HG03097 (cell line): ENCODE results near the gene TUBB1.

Source experiments
- ATAC-seq: cut with Tn5 transposase; IDR thresholded peaks from one replicate; pipeline ENCODE4 v1.9.1; 2021; ENCODE audit not compliant: unreplicated experiment, low FRiP score

TUBB1 gene

DNA sequence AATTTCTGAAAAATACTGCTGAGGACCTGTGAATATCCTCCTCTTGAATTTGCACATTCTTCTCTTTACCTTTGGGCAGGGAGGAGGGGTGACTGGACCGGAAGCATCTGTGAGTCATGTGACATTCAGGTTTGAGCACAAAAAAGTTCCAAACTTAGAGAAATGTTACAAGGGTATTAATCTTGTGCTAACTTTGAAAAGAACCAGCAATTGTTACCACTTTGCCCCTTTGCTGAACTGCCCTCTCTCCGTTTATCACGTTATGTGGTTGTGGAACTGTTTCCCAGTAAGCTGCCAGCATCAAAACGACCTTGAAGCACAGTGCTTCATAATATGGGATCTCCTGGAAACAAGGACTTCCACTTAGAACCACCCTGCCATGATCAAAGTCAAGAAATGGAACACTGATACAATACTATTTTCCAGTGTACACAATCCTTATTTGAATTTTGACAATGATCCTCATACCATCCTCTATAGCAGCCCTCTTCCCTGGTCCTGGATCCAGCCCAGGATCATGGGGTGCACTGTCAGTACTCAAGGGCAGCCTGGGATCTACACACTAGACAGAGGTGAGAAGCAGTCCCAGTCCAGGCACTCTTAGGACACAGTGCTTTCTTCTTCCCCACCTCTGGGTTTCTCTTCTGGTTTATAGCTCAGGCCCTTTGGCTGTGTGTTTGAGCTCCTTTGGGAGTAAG, 2.3 kb upstream of the TUBB1 start:
- ATAC-seq = no peak

DNA sequence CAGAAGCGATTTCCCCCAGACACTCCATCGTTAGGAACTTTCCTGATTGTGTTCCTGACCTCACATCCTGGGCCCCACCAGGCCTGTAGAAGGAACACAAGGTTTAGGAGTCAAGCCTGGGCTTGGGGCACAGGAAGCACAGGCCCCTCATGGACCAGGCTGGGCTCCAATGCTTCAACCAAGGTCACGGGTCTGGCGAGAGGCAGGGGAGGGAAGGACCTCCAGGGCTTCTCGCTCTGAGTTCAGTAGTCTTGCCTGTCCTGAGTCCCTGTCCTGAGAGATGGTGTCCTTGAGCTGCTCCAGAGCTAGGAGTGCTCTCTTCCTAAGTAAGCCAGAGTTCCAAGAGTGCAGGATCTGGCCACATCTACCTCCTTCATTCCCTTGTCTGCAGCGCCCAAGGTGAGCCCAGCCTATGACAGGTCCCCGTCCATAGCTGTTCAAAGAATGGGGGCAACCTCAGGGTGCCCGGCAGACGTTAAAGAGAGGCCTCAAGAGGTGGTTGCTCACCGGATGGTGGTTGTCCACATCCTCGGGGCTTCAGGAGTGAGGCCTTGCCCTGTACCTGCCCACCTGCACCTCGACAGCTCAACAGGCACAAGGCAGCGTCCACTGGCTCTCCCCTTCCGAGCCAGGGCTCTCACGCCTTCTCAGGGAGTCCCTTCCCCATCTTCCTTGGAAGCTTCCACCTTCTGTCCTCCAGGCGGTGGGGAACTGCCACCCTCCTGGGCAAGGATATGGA, 1.6 kb upstream of the TUBB1 start:
- ATAC-seq = no peak

GRCh38 chr20:59018817-59019216, 412 bp upstream of the TUBB1 start:
- ATAC-seq = no peak

GRCh38 chr20:59020938-59021551, 1.8 kb downstream of the TUBB1 start:
- ATAC-seq = no peak

DNA sequence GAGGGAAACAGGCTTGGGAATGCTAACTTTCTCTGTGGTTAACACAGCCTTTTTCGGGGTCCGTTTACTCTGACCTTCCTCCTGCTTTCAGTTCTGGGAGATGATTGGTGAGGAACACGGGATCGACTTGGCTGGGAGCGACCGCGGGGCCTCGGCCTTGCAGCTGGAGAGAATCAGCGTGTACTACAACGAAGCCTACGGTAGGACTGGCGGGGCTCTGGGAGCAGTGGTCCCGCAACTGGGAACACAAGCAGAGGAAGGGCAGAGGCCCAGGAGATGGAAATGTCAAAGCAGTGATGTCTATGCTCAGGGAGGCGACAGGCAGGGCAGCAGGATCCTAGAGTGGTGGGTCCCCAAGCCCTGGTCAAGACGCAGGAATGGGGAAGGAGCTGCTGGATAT, 3.5 kb downstream of the TUBB1 start:
- no peak for ATAC-seq

GRCh38 chr20:59023616-59024015, 4.4 kb downstream of the TUBB1 start:
- no peak for ATAC-seq

DNA sequence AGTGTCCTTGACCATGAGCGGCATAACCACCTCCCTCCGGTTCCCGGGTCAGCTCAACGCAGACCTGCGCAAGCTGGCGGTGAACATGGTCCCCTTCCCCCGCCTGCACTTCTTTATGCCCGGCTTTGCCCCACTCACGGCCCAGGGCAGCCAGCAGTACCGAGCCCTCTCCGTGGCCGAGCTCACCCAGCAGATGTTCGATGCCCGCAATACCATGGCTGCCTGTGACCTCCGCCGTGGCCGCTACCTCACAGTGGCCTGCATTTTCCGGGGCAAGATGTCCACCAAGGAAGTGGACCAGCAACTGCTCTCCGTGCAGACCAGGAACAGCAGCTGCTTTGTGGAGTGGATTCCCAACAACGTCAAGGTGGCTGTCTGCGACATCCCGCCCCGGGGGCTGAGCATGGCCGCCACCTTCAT, 4.9 kb downstream of the TUBB1 start:
- ATAC-seq = no peak

- ATAC-seq = no peak
Observed at GRCh38 chr20:59025086-59025485, 5.9 kb downstream of the TUBB1 start.

DNA sequence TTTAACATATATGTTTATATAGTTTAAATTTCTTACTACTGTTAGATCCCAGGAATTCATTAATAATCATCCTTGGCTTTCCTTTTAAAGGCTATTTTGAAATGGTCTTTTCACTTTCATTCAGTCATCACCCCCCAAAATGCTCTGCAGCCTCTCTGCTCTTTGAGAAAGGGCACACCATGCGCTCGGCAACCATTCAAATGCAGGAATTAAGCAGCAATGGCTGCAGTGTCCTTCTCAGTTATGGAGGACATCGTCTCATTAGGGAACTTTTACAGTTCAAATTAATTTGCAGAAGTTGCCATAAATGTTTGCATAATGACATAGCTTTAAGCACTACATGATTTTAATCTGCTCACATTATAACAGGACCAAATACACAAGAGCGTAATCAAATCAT, 6.3 kb downstream of the TUBB1 start:
- ATAC-seq = no peak

GRCh38 chr20:59026904-59027740, 7.9 kb downstream of the TUBB1 start:
- no peak for ATAC-seq

- no peak for ATAC-seq
Observed at GRCh38 chr20:59027741-59028320, 8.6 kb downstream of the TUBB1 start.

DNA sequence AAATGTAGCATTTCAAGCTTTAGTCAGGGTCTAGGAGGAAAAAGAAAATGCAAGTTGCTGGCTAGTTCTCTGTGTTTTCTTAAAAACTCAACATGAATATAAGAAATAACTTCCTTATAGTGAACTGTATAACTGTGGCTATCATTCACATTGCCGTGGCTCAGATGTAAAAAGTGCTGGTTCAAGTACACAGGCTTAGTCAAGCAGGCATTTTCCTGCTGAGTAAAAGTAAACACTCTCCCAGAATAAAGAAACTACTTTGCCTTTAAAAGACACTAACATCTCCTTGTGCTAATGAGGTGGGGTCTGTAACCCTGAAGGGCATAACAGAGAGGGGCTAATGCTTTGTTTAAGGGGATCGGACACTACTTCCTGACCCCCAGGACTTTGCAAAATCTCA, 9.6 kb downstream of the TUBB1 start:
- ATAC-seq = no peak

DNA sequence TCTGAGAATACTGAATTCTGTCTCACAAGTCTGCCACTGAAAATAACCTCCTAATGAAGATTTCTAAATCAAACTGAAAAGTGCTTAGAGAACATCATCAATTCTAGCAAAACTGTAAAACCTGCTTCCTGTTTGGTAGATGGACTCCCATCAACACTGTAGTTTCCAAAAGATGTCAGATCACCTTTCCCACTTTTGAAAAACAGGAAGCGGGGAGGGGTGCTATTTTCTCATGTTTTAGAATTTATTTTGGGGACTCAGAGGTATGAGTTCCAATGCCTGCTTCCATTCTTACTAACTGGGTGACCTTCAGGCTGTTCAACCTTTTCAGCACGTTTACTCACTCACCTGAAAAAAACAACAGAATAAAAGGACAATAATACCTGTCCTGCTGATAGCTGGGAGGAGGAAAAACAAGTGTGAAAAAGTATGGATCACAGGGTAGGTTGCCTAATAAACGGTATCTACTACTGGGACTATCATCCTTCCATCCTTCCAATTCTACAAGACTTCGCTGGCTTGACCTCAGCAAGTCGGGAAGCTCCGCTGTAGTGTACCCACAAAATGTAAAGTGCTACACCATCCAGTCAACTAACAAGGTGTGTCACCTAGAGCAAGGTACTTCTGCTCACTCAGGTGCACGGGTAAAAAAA, 11.8 kb downstream of the TUBB1 start:
- no peak for ATAC-seq

GRCh38 chr20:59031564-59032022, 12.4 kb downstream of the TUBB1 start:
- no peak for ATAC-seq

GRCh38 chr20:59032023-59032712, 12.9 kb downstream of the TUBB1 start, which contains the start of gene ATP5F1E:
TSS of gene ATP5F1E (minus strand) at chr20:59032335. CDS start at chr20:59032251, 84 bp downstream.
- peak; percentile 93 for ATAC-seq

DNA sequence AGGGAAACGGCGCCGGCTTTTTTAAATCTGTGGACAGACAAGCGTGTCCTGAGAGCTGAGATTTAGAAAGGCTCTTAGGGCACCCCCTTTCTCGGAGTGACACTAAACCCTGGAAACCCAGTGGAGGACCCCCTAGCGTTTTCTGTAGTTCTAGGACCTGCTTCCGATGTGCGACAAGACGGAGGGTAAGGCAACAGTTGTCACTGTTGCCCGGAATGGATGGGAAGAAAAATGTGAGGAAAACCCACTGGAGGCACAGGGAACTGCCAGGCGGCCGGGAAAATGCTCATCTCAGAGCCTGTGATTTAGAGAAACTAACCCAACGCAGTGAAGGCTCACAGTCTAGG, 13.5 kb downstream of the TUBB1 start:
- ATAC-seq = no peak

GRCh38 chr20:59033093-59033492, 13.9 kb downstream of the TUBB1 start:
- no peak for ATAC-seq

GRCh38 chr20:59033616-59034165, 14.5 kb downstream of the TUBB1 start:
- no peak for ATAC-seq

DNA sequence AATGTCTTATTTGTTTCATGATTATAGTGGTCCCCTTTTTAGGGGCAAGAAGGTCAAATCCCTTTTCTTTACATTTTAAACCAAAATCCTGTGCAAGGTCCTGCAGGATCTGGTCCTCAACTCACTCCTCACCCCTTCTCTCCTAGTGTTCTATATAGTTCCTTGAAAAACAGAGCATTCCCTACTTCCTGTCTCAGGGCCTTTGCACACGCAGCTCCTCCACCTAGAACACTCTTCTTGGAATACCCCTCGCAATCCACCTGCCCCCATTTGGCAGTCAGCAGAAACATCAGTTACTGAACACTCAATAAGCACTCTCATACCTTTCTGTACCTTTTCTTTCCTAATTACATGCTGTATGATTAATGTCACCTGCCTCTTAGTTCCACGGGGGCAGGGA, 16.2 kb downstream of the TUBB1 start:
- ATAC-seq = no peak
